BLaER1 (cell line): Measurements from ENCODE around the gene KDM4C.

Experiments
- H3K27ac ChIP-seq: shearing (Covaris generic); formaldehyde crosslinking; 2 replicates; pipeline ENCODE4 v1.8.1; 2022
- H3K27me3 ChIP-seq: shearing (Covaris generic); formaldehyde crosslinking; 2 replicates; pipeline ENCODE4 v1.8.1; 2022
- H3K36me3 ChIP-seq: shearing (Covaris generic); formaldehyde crosslinking; 2 replicates; pipeline ENCODE4 v1.8.1; 2022
- H3K4me1 ChIP-seq: shearing (Covaris generic); formaldehyde crosslinking; 2 replicates; pipeline ENCODE4 v1.8.1; 2022
- H3K4me2 ChIP-seq: shearing (Covaris generic); formaldehyde crosslinking; 2 replicates; pipeline ENCODE4 v1.8.1; 2022
- H3K4me3 ChIP-seq: shearing (Covaris generic); formaldehyde crosslinking; 2 replicates; pipeline ENCODE4 v1.8.1; 2022
- H3K9ac ChIP-seq: shearing (Covaris generic); formaldehyde crosslinking; 2 replicates; pipeline ENCODE4 v1.8.1; 2022
- H3K9me3 ChIP-seq: shearing (Covaris generic); formaldehyde crosslinking; 2 replicates; pipeline ENCODE4 v1.8.1; 2022
- H4K20me1 ChIP-seq: shearing (Covaris generic); formaldehyde crosslinking; 2 replicates; pipeline ENCODE4 v1.8.1; 2022
- Cebpa-rat ChIP-seq: shearing (Covaris generic); IDR thresholded peaks from 2 replicates; pipeline ENCODE4 v1.8.1; 2022

Gene KDM4C

GRCh38 chr9:7119612-7120011 lies 361.8 kb downstream of the KDM4C start:
- Histone ChIP-seq H3K9me3 (no peaks in the 10 kb centered on the region), H3K4me1 (no peaks in the 10 kb centered on the region), H3K27me3 (no peaks in the 10 kb centered on the region), H3K27ac (no peak overlapping the region), H3K4me3 (no peak overlapping the region), H3K9ac (no peak overlapping the region), H3K36me3 (peaks cover 40% of the 10 kb centered on the region), H4K20me1 (no peaks in the 10 kb centered on the region), H3K4me2 (no peak overlapping the region)
- no peak for TF ChIP-seq Cebpa-rat

GRCh38 chr9:7121055-7121454 lies 363.3 kb downstream of the KDM4C start:
- H3K4me2 ChIP-seq, result no peak overlapping the region
- H4K20me1 ChIP-seq, result no peaks in the 10 kb centered on the region
- no peaks in the 10 kb centered on the region for H3K27me3 ChIP-seq
- no peak overlapping the region for H3K27ac ChIP-seq
- no peaks in the 10 kb centered on the region for H3K4me1 ChIP-seq
- peaks cover 50% of the 10 kb centered on the region for H3K36me3 ChIP-seq
- no peaks in the 10 kb centered on the region for H3K9me3 ChIP-seq
- no peak for TF ChIP-seq Cebpa-rat
- H3K9ac ChIP-seq, result no peak overlapping the region
- H3K4me3 ChIP-seq, result no peak overlapping the region

- Histone ChIP-seq H3K4me2 (no peak overlapping the region), H3K4me1 (no peaks in the 10 kb centered on the region), H3K4me3 (no peak overlapping the region), H3K36me3 (peaks cover 53% of the 10 kb centered on the region), H3K9me3 (no peaks in the 10 kb centered on the region), H4K20me1 (no peaks in the 10 kb centered on the region), H3K27ac (no peak overlapping the region), H3K9ac (no peak overlapping the region), H3K27me3 (no peaks in the 10 kb centered on the region)
- no peak for TF ChIP-seq Cebpa-rat
Observed at GRCh38 chr9:7121664-7122063, 363.9 kb downstream of the KDM4C start.

DNA sequence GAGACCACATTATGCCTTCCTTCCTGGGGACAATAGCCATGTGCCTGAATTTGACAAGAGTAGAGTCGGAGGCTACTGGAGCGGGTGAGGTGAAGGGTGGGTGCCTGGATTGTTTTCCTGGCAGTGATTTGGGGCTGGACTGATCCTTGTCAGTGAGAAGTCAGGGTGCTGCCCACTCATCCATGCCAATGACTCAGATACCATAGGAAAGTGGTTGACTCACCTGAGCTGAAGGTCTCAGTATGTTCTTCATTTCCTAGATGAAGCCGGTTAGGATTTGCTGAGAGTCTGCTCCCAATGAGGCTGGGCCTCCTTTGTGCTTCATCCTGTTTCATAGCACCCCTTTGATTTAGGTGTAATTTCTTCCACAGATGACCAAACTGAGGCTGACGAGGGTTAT lies 366.0 kb downstream of the KDM4C start:
- H3K36me3 ChIP-seq, result peaks cover 68% of the 10 kb centered on the region
- no peaks in the 10 kb centered on the region for H3K4me1 ChIP-seq
- no peak for TF ChIP-seq Cebpa-rat
- H3K9me3 ChIP-seq, result no peaks in the 10 kb centered on the region
- H4K20me1 ChIP-seq, result no peaks in the 10 kb centered on the region
- H3K27ac ChIP-seq, result no peak overlapping the region
- no peak overlapping the region for H3K4me2 ChIP-seq
- H3K9ac ChIP-seq, result no peak overlapping the region
- no peak overlapping the region for H3K4me3 ChIP-seq
- H3K27me3 ChIP-seq, result no peaks in the 10 kb centered on the region

- no peak overlapping the region for H3K9ac ChIP-seq
- H3K4me1 ChIP-seq, result no peaks in the 10 kb centered on the region
- peaks cover 81% of the 10 kb centered on the region for H3K36me3 ChIP-seq
- TF ChIP-seq Cebpa-rat, result no peak
- no peaks in the 10 kb centered on the region for H3K9me3 ChIP-seq
- no peak overlapping the region for H3K4me2 ChIP-seq
- no peaks in the 10 kb centered on the region for H3K27me3 ChIP-seq
- H4K20me1 ChIP-seq, result no peaks in the 10 kb centered on the region
- H3K4me3 ChIP-seq, result no peak overlapping the region
- H3K27ac ChIP-seq, result no peak overlapping the region
Observed at GRCh38 chr9:7125231-7125630, 367.5 kb downstream of the KDM4C start.

DNA sequence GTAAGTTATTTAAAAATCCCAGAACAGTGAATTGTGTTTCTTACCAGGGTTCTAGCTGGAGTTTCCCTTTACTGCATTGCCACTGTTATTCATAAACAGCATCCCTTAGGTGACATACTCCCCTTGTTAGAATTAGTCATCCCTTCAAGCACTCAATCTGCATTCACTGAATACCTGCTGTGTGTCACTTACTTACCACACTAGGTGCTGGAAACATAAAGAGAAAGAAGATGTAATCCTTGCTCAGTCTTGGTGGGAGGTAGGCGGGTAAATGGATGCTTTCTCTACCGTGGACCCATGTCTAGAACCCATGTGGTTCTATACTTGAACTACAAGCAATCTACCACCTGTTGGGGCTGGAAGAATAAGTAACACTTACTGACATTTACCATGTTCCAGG lies 371.6 kb downstream of the KDM4C start:
- no peaks in the 10 kb centered on the region for H4K20me1 ChIP-seq
- H3K9ac ChIP-seq, result no peak overlapping the region
- peaks cover 89% of the 10 kb centered on the region for H3K36me3 ChIP-seq
- H3K4me1 ChIP-seq, result no peaks in the 10 kb centered on the region
- TF ChIP-seq Cebpa-rat, result no peak
- H3K27ac ChIP-seq, result no peak overlapping the region
- no peaks in the 10 kb centered on the region for H3K9me3 ChIP-seq
- no peaks in the 10 kb centered on the region for H3K27me3 ChIP-seq
- no peak overlapping the region for H3K4me2 ChIP-seq
- no peak overlapping the region for H3K4me3 ChIP-seq

DNA sequence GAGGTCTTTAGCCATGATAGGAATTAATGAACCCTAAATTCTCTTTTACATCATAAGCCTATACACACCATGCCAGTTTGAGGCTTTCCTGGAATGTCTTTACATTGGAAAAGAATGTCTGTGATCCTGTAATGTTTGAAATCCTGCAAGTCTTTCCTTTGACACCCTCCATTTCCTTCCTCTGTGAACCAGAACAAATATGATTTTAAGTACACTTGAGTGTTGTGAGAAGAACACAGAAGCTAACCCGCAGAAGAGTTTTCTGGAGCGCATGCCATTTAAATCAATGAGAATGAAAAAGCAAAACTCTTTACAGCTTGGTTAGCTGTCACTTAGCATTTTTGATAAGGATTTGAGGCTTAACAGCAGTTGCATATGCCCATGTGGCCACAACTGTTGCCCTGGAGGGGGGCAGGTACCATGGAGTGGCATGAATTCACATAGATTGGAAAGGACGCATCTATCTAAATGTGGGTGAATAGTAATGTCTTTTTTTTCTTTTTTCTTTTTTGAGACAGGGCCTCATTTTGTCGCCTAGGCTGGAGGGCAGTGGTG lies 372.6 kb downstream of the KDM4C start:
- Histone ChIP-seq H3K4me2 (no peak overlapping the region), H4K20me1 (no peaks in the 10 kb centered on the region), H3K27me3 (no peaks in the 10 kb centered on the region), H3K36me3 (peaks cover 89% of the 10 kb centered on the region), H3K9me3 (no peaks in the 10 kb centered on the region), H3K9ac (no peak overlapping the region), H3K4me3 (no peak overlapping the region), H3K27ac (no peak overlapping the region), H3K4me1 (no peaks in the 10 kb centered on the region)
- TF ChIP-seq Cebpa-rat, result no peak

DNA sequence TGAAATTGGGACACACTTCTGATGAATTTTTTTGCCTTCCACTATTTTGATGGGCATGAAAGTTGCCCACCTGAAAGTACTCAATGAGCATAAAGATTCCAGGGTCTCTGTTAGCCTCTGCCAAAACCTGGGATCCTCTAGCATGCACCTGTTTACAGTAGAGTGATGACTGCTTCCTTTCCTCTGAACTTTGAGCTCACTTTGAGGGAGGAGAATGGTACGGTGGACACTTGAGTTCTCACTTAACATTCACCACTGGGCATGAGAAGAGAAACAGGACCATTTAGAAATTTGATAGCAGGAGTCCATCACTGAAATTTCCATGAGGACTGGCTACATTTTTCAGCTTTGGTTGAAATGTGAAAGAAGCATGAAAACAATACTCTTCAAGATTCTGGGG lies 374.8 kb downstream of the KDM4C start:
- Histone ChIP-seq H3K27me3 (no peaks in the 10 kb centered on the region), H3K36me3 (peaks cover 85% of the 10 kb centered on the region), H3K27ac (no peak overlapping the region), H3K4me1 (no peaks in the 10 kb centered on the region), H4K20me1 (no peaks in the 10 kb centered on the region), H3K4me3 (no peak overlapping the region), H3K9ac (no peak overlapping the region), H3K9me3 (no peaks in the 10 kb centered on the region), H3K4me2 (no peak overlapping the region)
- no peak for TF ChIP-seq Cebpa-rat

- H4K20me1 ChIP-seq, result no peaks in the 10 kb centered on the region
- no peak overlapping the region for H3K9ac ChIP-seq
- peaks cover 56% of the 10 kb centered on the region for H3K36me3 ChIP-seq
- no peaks in the 10 kb centered on the region for H3K4me1 ChIP-seq
- TF ChIP-seq Cebpa-rat, result no peak
- no peak overlapping the region for H3K27ac ChIP-seq
- H3K27me3 ChIP-seq, result no peaks in the 10 kb centered on the region
- no peak overlapping the region for H3K4me2 ChIP-seq
- H3K4me3 ChIP-seq, result no peak overlapping the region
- H3K9me3 ChIP-seq, result no peaks in the 10 kb centered on the region
Observed at GRCh38 chr9:7135735-7136134, 378.0 kb downstream of the KDM4C start.

DNA sequence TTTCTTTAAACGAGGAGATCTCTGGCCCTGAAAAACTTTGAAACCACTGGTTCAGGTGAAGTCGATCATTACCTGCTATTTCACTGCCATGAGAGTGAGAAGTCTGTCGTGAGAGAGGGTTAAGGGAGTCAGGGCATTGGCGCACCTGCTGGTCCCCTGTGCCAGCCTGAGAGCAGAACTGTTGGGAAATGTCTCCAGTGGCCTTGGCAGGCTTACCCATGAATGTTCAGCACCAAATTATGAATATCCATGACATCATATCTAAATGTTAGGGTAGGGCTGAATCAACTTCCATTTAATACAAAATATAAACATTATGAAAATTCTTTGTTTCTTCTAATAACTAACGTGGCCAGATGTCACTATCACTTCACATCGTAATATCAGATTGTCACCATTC lies 379.3 kb downstream of the KDM4C start:
- Histone ChIP-seq H3K27me3 (no peaks in the 10 kb centered on the region), H3K4me2 (no peak overlapping the region), H3K4me3 (no peak overlapping the region), H3K9ac (no peak overlapping the region), H3K27ac (no peak overlapping the region), H3K36me3 (peaks cover 48% of the 10 kb centered on the region), H3K9me3 (no peaks in the 10 kb centered on the region), H4K20me1 (no peaks in the 10 kb centered on the region), H3K4me1 (no peaks in the 10 kb centered on the region)
- TF ChIP-seq Cebpa-rat, result no peak

- Histone ChIP-seq H3K36me3 (peaks cover 43% of the 10 kb centered on the region), H3K27me3 (no peaks in the 10 kb centered on the region), H4K20me1 (no peaks in the 10 kb centered on the region)
Observed at GRCh38 chr9:7137571-7137970, 379.8 kb downstream of the KDM4C start.

More at GRCh38 chr9:7137571-7137970, 379.8 kb downstream of the KDM4C start:
- Histone ChIP-seq H3K9ac (no peak overlapping the region), H3K27ac (no peak overlapping the region), H3K4me1 (no peaks in the 10 kb centered on the region), H3K9me3 (no peaks in the 10 kb centered on the region), H3K4me2 (no peak overlapping the region), H3K4me3 (no peak overlapping the region)
- TF ChIP-seq Cebpa-rat, result no peak
